Stimulated activated CD4-positive, alpha-beta T cell treated with anti-CD3 and anti-CD28 coated beads, Interleukin-1b, Interleukin-23, amount 100 ng/mL, for 48 hours (primary cell): ENCODE measurements around the gene ESR1.

ENCODE experiments used
- DNase-seq: peaks from one replicate; pipeline ENCODE4 v3.0.0-alpha.2; 2020

Gene ESR1

DNA sequence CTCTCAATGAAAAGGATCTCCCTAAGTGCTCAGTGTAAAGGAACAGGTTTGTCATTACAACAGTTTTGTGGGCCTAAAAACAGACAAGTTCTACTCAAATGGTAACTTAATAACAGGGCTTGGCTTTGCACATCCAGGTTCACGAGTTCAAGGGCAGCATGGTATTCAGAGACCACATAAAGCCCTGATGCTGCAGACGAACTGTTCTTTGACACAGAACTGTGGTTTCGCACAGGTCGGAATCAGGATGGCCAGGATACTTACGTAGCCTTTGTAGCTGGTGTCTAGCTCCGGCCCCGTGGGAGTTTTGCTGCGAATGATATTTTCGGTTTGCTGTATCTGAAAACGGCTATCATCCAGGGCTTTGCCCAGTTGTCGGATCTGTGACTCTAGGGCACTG lies 335.9 kb downstream of the ESR1 start:
- no peak for DNase-seq

DNA sequence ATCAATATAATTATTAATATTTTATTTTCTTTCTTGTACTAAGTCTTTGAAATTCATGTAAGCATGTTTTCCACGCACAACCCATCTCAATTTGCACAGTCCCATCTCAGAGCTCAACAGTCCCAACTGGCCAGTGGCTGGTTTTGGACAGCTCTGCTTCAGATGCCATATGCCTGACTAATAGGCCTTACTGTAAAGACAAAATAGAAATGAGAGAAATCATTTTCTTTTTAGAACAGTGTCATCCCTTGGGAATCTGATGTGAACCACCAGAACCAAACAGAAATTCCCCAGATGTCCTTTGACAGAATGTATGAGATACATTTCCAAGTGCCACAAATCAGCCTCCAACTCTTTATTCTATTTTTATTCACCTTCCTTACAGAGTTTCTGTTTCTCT lies 338.9 kb downstream of the ESR1 start:
- no peak for DNase-seq

DNA sequence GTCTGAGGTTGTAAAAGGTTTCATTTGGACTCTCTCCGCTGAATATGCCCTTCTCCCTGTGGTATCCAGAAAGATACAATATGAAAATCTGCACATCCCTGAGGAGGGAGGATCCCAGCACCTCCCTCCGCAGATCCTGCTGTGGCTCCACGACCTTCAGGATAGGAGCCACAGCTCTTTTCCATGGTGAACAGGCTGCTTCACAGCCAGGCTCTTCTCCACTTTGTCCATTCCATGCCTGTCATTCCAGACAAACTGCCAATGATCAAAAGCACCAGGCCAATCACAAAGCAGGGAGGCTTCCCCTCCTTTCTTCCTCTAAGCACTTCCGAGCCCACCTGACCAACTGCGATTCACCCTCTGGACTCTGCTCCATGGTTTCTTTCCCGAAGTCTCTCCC lies 339.8 kb downstream of the ESR1 start:
- no peak for DNase-seq

- no peak for DNase-seq
Measured at GRCh38 chr6:152148412-152148811, 340.9 kb downstream of the ESR1 start.

DNA sequence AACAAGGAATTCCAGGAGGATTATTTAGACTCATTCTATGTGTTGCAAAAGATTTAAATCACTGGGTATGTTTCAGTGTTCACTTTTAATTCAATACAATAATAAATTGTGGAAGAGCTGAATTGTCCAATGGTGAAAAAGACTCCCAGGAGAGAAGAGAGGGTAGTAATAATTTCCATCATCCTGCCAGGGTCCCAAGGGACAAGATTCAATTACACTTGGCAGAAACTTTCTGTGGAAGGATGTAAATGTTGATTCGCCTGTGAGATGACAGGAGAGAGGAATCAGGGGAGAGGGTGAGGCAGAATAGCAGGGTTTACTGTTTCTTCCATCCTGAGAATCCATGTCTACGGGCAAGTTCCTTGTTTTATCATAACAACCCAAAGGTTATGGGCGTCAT lies 342.7 kb downstream of the ESR1 start:
- DNase-seq = no peak

GRCh38 chr6:152151920-152152319 lies 344.4 kb downstream of the ESR1 start:
- DNase-seq = no peak

DNA sequence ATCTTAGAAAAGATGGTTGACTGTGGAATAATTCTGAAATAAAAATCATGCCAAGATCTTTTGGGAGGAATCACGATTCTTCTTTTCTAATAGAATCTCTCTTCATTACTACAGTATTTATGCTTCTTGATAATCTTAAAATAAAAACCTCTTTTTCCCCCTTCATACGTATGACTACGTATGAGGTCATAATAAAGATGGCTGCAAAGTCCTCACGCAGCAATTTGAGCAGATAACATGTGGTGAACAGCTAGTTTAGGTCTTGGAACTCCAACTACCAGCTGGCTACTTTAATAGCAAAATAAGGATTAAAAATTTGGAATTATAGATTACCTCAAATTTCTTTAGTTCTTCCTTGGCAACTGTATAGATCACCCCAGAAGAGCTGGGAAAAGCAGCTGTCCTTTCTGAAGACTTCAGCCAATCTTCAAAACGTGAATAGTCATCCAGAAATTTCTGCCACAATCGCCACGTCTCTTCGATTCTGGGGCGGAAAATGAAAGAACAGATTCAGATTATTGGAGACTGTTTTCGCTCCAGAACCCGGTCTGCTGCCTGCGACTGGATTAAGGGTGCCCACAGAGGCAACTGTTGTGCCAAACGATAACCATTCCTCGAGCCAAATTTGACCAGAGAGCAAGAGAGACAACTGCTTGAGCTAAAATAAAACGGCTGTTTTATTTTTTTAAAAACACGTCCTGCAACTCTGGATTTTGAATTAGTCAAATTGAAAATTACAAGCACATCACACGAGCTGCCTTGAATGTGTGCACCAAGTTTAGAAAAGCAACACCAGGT lies 347.3 kb downstream of the ESR1 start:
- DNase-seq = no peak

DNA sequence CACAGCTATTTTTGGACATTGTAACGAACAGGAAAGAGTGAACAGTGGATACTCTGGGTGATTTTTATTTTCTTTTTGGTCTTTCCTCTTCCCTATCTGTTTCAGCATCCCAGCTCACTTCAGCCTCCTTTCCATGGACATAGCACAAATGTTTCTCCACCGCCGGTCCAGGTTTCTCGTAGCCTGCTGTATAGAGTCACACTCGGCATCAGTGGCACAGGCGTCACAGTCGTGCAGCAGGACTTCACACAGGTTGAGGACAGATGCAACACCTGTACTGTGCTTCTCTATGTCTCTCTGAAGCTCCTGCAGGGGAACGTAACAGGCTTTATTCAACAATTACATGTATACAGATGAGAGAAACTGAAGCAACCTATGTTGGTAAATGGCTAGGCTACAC lies 348.3 kb downstream of the ESR1 start:
- no peak for DNase-seq

DNA sequence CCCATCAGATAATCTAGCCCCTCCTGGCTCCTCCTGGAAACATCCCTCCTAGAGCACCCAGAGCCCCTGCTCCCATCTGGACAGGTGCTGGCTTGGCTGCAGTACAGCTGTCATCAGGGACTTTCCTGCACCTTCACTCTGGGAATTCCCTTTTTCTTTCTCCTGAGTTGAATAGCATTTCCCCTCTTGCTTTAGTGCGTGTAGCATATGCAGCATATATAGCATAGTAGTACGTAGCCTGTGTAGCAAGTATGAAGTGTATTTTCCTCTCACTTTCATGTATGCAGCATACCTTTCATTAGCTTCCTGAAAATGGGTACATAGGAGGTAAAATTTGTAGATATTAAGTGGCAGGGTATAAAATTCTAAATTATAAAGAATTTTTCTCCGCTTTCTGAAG lies 352.9 kb downstream of the ESR1 start:
- no peak for DNase-seq

- DNase-seq = no peak
Measured at GRCh38 chr6:152161501-152161900, 354.0 kb downstream of the ESR1 start.

DNA sequence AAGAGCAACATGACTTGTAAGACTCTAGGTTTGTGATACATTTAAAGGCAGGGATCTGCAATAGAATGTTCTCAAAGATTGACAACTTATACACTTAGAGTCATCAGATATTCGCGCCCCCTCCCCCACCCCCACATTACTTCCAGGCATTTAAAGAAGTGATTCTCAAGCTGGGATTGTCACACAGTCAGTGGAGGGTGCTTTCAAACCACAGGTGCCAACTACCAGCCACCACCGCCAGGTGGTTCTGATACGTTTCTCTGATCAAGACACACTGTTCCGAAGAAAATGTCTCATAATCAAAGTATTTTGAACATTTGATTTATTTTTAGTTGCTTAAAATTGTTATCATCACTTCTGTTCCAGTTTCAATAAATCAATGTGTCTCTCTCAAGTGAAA lies 357.5 kb downstream of the ESR1 start:
- no peak for DNase-seq

GRCh38 chr6:152166497-152166896 lies 359.0 kb downstream of the ESR1 start:
- DNase-seq = no peak

- no peak for DNase-seq
Measured at GRCh38 chr6:152166897-152167296, 359.4 kb downstream of the ESR1 start.

DNA sequence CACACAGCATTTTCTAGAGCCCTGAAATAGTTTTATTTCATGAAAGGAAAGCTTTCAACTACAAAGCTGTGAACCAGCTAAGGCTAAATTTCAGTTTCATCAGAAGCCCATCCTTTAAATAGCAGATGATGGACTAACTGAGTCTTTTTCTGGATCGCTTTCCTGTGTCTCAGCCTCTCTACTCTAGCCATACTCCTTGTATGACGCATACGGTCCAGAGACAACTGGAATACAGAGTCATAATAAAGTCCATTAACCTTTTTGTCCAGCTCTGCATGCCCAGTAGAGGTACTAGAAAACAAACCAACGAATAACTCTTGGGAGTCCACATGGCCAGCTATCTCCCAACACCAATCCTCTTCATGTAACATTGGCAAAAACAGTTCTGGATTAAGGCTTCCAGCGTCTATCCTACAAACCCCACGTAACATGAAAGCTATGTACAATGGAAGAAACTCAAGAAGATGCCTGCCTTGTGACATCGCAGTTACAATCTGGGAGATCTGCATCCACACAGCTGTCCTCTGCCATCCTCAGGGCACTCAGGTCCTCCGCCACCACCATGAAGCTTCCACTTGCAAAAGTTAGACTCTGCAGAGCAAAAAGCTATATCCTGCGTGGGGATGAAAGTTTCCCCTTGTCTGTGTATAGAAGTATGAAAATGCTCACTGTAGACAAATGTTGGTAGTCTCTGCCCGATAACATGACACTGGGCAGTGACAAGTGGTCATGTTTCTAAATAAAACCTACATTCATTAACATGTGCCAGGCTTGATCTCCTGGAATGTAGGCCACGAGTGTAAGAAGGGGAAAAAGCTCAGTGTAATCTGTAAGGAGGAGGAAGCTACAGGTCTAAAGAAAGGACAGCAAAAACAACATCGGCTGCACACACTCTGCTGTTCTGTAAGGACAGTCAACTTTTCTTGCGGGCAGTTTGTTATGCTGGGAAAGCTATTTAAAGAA lies 360.4 kb downstream of the ESR1 start:
- DNase-seq = no peak

DNA sequence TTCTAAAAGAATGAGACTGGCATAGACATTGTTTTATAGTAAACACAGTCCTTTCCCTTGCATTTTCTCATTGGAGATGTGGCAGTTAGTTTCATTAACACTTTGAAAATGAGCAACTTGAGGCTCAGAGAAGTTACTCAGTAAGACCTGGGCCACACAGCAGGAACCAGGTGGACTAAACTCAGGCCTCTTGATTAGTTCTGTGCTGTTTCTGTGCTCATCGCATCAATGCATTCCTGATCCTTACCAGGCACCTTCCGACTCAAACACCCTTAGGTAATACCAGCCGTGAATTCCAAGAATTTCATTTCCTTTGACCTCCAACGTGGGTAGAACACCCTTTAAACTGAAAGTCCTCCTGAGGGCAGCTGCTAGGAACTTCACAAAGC lies 362.8 kb downstream of the ESR1 start:
- no peak for DNase-seq

GRCh38 chr6:152170702-152171667 lies 363.5 kb downstream of the ESR1 start:
- DNase-seq = peak; percentile 82

- no peak for DNase-seq
Measured at GRCh38 chr6:152173321-152173720, 365.8 kb downstream of the ESR1 start.

DNA sequence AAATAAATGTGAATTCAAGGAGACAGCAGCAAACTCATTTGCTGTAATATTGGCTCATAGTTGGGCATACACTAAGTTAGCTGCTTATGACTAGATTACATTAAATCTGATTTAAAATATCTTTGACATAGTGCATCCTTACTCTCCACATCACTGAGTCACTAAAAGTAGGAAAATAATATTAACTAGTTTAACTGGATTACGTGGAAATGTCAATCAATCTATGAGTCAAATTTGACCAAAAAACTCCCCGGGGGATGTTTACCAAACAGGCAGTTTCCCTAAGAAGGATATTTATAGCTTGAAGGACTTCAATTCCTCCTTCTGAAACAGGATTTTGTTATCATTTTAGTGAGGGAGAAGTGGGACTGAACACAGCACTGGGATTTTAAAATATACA lies 366.5 kb downstream of the ESR1 start:
- DNase-seq = no peak

- no peak for DNase-seq
Measured at GRCh38 chr6:152176268-152176667, 368.8 kb downstream of the ESR1 start.
